HS-27A (cell line): ENCODE measurements around the gene CENPN.

Source experiments
- DNase-seq: peaks from one replicate; pipeline ENCODE4 v3.0.0-alpha.2; 2012; ENCODE audit warnings: low read depth, missing footprints

CENPN gene, protein sequence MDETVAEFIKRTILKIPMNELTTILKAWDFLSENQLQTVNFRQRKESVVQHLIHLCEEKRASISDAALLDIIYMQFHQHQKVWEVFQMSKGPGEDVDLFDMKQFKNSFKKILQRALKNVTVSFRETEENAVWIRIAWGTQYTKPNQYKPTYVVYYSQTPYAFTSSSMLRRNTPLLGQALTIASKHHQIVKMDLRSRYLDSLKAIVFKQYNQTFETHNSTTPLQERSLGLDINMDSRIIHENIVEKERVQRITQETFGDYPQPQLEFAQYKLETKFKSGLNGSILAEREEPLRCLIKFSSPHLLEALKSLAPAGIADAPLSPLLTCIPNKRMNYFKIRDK

DNA sequence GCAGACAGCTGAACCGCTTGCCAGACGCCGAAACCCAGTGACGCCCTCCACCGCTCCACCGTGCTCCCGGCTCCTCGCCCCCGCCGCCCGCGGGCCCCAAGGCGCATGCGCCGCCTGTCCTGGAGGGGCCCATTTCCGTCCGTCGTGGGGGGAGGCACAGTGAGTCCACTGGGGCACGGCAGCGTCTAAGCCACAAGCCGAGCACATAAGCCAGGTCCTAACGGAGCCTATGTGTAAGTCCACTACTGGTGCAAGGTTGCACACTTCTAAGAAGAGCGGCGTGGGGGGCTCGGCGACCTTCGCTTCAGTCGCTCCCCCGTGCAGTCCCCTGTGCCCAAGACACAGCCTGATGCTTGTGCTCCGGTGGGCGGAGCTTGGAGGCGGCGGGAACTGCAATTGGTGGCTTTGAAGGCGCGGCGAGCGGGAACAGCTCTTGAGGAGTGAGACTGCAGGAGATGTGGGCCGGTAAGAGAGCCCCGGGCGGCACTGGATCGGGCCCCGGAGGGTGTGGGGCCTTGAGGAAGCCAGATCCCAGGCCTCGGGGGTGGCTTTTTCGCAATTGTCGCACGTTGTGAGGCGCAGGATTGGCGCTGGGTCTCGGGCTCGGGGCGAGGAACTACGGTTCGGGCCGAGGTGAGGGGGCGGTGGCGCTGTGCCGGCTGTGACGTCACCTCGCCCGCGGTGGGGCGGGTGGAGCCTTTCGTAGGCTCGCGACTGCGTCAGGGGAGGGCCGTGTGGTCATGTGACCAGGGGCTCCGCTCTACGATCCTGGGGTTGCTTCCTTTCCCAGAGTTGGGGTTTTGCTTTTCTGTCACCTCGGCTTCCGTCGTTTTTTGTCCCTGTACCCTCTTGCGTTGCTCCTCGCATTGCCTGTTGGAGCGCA, at the start of gene CENPN, which contains the start of gene CMC2:
TSS of gene CENPN (plus strand) at position 402 of the 883 bp plus-strand sequence. CDS start 4,726 bp downstream, outside the sequence.
TSS of gene CMC2 (minus strand) at position 73 of the 883 bp plus-strand sequence. CDS start 9,491 bp downstream, outside the sequence.
- DNase-seq: peak; percentile 98

DNA sequence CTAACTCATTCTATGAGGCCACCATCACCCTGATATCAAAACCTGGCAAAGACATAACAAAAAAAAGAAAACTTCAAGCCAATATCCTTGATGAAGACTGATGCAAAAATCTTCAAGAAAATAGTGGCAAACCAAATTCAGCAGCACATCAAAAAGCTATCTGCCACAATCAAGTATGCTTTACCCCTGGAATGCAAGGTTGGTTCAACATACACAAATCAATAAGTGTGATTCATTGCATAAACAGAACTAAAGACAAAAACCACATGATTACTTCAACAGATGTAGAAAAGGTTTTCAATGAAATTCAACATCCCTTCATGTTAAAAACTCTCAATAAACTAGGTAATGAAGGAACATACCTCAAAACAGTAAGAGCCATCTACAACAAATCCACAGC, 48.7 kb upstream of the CENPN start:
- no peak for DNase-seq

DNA sequence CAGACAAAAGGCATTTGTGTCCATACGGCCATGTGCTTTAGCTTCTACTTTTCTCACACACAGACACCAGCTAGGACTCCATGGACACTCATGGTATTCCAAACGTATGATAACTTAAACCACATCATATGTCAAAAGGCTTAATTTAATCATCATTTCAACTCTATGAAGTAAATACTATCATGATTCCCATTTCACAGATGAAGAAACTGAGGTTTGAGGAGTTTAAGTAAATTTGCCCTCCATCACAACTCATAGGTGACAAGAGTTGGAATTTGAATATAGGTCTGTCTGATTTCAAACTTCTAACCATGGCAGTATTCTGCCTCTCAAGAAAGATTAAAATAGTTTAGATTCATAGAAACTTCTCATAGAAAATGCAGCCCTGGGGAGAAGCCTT, 44.1 kb upstream of the CENPN start:
- DNase-seq: no peak

DNA sequence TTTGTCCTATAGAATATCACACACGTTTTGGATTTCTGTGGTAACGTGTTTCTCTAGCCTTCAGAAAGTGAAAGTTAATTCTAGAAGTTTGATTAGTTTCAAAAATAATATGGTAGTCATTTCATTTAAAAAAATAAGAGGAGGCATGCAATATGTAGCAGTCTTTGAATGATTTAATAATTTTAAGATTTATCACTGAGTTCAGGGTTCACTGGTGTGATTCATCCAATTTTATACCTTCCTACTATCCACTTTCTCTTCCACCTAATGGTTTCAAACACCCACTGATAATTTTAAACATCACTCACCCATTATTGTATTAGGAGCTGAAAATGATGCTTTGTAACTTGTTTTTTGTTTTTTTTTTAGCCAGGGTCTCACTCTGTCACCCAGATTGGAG, 42.7 kb upstream of the CENPN start:
- DNase-seq: no peak

DNA sequence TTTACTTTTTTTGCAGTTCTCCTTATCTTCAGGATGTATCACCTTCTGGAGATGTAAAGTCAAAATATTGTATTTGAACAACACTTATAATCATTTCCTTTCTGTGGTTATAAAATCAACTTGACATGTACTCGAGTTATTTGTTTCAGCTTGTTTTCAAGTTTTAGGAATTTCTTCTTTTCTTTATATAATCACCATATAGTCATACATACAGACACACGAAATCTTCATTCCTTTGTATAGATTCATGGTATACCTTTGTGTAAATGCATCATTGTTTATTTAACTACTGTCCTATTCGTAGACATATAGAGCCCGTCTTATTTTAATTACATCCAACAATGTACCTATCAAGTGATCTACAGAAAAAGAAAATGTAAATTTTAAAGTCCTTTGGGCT, 40.4 kb upstream of the CENPN start:
- no peak for DNase-seq

DNA sequence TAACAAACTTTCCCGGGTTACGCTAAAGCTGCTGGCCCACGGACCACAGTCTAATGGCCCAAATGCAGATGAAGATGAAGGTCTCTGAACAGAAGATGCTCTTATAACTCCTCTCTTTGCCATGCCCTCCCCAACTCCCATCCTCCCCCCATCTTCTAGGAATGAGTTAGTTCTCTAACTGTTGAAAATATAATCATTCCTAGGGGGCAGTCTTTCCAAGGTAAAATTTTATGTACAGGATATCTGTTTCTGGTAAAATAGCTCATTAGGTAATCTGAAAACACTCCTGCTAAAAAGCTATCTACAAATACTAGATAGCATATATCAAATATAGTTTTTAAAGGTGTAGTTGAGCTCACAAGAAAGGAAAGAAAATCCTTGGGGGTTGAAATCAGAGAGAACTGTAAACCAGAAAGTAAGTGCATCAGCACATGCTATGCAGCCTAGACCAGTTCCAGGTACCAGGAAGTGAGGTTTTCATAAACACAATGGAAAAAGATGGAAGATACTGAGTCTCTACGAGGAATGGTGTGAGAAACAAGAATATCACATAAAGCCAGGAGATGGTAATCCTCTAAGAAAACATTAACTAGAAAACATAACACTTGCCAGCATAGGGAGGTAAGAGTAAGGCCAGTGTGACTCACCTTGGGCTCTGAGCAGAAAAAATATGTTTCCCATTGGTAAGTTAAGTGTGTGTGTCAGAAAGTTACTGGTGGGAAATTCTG, 38.5 kb upstream of the CENPN start:
- DNase-seq: no peak

DNA sequence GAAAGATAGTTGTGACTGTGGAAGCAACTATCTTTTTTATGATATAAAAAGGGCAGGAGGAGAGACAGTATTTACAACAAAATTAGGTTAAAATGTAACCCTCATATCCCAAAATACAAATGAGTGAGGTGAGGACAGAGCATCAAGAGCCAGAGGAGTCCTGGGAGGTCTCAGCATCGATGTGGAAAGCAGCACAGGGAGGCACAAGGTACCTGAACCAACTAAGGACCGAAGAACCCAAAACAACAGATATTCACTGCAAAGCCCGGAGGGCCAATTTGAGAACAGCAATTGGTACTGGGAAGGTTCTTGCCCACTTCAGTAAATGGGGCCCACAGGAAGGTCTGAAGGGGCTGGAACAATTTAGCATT, 37.9 kb upstream of the CENPN start:
- DNase-seq: no peak

DNA sequence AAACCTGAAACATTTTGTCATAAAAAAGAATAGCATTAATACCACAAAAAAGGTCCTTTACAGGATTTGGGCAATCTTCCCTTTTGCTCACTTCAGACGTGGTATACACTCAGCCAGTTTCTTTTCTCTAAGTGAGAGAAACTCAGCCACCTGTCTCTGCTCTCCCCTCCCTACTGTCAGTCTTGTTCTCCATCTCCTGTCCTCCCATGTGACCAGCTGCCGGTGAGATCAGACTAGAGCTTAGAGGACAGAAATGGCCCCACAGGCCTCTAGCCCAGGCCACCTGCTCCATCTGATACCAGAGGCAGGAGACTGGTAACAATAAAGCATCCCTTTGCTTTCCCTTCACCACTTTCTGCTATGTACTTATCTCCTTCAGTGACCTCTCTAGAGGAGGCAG, 35.2 kb upstream of the CENPN start:
- DNase-seq: no peak

DNA sequence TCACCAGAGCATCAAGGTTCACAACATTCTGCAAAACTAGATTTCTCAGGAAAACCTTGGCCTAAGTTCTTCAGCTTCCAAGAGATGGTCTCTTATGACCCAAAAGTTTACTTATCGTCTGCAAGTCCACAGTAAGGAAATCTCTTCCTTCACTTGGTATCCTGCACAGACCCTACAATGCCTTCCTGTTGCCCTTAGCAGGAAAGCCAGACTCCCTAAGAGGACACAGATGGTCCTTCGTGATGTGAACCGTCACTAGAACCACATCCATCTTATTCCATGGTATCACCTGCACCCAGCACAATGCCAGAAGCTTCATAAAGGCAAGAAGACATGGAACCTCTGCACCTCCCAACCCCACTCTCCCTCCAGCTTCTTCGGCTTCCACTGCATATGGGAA, 34.4 kb upstream of the CENPN start:
- no peak for DNase-seq

DNA sequence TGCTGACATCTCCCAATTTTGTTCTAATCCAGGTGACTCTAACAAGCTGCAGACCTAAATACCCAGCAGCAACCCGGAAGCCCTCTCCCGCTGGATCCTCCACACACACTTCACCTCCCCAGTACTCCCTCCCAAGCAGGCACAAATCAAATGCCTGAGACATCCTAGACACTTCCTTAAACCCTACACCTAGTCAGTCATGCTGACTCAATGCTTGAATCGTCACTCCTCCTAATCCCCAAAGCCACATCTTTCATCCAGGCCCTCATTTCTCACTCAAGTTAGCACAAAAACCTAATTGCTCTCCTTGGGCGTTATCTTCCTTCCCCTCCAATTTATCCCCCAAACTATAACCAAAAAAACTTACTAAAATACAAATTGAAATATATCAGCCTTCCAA, 33.0 kb upstream of the CENPN start:
- DNase-seq: no peak

DNA sequence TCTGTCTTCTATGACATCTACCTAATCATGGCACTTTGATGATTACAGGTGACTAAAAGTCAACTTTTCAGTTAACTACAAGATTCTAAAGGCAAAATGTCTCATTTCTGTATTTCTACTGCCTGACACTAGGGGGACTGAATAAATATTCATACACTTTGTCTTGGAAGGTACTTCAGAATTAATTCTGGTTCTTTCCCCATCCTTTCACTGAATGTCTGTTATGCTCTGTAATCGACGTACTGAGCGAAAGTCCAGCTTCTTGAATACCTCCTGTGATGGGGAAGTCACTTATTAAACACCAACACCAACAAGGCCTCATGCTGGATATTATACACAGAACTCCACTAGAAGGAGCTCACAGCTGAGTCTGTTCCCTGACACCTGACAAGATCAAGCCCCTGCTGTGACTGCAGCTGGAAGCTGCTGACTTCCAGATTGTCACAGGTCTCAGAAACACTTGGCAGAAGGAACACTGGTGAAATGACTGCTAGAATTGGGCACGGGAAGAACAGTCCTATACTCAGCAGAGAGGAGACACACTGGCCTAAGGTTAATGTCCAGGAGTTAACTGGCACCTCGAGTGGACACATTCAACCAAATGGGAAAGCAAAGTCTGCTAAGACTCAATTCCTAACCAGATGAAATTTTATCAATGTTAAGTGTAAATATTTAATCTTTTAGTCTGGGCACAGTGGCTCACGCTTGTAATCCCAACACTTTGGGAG, 32.2 kb upstream of the CENPN start:
- DNase-seq: no peak

DNA sequence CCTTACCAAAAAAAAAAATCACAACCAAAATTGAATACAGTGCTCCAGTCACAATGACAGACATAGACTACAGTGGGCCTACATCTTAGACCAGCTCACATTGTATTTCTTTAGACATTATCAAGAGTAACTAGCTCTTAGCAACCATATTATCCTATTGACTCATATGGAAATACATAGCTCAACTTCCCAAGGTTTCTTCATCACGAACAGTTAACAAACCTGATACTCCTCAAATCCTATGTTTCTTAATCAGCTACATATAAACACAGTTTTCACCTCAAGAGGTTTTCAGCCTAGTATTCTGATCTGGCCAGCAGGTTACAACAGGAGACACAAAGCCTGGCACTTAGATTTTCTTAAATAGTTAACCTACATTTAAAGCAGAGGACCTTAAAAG, 30.1 kb upstream of the CENPN start:
- no peak for DNase-seq

DNA sequence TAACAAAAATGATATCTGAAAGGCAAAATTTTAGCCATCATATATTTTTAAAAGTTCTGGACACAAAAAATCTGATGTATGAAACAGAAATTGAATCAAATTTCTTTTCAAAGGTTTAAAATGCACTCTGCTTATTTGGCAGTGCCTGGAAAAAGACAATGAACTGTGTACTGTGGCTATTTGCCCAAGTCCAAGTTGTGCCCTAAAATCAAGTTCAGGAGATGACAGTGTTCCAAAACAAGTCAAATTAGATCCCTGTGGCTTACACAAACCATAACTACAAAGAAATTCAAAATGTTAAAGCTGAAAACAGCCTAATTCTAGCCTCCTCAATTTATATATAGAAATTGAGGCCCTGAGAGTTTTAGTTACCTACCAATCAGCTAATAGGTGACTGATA, 25.9 kb upstream of the CENPN start:
- no peak for DNase-seq

DNA sequence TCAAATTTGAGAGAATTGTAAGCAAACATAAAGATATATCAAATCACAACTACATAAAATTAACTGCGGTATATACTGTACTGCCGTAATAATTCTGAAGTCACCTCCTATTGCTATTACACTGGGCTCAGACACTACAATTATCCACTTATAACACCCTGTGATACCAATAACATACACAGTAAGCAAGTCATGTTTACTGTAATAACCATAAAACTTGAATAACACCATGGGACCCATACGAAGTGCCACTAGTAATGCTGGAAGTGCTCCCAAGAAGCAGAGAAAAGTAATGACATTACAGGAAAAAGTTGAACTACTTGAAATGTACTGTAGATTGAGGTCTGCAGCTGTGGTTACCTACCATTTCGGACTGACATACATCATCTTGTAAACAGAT, 24.4 kb upstream of the CENPN start:
- no peak for DNase-seq

DNA sequence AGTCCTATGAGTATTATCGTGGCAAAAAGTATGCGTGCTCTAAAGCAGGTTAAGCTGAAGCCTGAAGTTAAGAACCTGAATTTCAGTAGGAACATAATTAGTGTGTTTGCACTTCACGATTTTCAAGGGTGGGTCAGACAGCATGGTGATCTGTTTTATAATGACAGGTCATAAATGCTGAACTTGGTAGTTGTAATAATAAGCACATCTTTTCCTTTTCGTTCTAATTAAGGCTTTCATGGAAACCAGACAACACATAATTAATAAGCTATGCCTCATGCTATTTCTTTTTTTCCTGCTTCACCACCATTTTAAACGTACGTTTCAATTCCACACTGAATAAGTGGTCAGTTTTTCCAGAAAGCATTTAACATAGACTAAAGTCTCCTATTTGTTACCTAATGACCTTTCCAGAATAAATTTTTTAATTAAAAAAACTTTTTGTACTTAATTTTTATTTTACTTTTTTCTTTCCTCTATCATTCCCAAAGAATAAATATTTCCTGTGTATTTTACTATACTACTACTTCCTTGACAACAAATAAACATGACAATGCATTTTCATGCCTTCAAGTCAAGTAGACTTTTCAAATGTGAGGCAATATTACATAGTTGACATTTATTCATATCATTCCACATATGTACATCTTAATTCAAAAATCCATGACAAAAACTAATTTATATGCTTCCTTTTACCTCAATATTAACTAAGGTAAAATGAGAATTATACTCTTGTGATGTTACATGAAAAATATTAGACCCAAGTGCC, 22.7 kb upstream of the CENPN start:
- no peak for DNase-seq

DNA sequence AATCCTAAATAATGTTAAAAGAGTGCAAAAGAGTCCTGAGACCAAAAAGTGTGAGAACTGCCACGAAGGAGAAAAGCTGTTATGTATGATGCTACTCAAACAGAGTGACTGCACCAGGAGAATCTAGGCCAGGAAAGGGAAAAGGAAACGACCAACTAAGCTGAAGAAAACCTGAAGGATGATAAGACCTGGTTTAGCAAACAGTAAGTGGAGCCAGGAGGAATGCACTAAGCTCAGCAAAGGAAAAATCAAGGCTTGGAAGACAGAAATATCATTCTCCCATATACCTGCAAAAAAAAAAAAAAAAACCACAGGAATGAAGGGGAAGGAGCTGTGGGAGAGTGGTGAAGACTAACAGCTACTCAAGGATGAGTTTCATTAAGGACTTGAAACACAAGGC, 21.4 kb upstream of the CENPN start:
- no peak for DNase-seq

DNA sequence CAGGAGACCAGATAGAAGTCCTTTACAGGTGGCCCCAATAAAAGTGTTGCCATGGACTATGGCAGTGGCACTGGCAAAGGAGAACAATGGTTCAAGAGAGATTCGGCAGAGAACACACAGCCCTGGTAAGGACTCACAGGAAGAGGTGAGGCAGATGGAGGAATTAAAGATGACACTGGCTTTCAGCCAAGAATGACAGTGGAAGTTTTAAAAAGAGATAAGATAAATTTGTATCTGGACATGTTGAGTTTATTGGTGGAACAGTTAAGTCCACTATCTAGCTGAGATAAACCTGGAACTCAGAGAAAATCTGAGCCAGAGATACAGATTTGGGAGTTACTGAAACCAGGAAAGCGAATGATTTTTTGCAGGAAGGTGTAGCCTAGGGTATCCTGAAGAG, 20.5 kb upstream of the CENPN start:
- DNase-seq: no peak

DNA sequence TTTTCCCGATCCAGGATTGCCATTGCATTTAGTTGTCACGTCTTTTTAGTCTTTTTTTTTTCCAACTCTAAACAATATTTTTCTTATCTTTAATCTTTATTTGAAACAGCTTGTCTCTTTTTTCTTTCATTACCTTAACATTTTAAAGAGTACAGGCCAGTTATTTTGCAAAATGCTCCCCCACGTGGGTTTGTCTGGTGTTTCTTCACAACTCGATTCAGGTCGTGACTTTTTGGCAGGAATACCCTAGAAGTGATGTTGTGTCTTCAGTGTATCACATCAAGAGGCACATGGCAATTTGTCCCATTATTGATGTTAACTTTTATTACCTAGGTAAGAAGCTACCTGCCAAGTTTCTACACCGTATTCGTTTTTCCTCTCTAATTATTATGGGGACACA, 18.3 kb upstream of the CENPN start:
- DNase-seq: no peak

DNA sequence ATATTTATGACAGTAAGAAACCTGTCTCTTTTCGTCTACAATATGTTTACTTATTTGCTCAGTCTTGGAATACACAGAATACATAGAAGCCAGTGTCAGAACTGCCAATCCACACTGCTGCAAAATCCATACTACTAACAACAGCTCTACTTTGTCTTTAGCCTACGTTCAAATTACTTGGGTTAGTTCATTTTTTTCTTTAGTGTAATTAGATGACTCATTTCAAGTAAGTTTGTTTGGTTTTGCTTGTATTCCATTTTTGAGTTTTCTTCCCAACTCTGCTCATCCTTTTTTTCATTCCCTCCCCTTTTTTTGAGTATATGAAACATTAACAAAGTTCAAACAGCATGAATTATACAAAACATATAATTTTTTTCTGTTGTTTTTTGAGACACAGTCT, 17.2 kb upstream of the CENPN start:
- no peak for DNase-seq

DNA sequence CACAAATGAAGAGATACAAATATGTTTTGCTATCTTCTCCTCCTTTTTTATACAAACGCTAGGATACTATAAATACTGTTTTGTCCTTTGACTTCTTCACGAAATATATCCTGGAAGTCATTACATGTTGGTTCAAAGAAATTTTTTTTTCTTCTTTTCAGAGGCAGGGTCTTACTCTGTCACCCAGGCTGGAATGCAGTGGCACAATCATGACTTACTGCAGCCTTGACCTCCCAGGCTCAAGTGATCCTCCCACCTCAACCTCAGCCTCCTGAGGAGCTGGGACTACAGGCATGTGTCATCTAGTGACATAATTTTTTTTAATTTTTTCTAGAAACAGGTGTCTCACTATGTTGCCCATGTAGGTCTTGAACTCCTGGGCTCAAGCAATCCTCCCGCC, 16.4 kb upstream of the CENPN start:
- no peak for DNase-seq

DNA sequence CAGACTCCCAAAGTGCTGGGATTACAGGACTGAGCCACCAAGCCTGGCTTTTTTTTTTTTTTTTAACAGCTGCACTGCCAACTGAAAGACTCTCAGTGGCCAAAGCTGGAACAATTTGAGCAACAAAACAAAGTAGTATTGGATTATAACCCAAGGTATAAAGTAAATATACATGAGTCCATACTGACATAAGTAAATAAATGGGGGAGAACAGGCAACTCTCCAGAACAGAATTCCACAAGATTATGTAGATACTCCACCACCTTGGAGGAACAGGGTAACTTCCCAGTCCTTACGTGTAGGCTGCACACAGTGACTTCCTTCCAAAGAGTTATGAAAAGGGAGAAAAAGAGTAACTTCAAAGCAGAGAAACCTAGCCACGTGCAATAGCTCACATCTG, 16.0 kb upstream of the CENPN start:
- no peak for DNase-seq
